Right lobe of liver (tissue), 4 donors: ENCODE data around the gene EIF4H.

ENCODE experiments used
- CTCF ChIP-seq, 4 donors: fragments of 200-600 bp in 3 of 4; fragments of 450-650 bp in 1 of 4; IDR thresholded peaks; one replicate each; pipeline versions ENCODE4 v1.5.1 to v1.8.0; 2016 to 2022; ENCODE audit warnings: antibody characterized with exemption in 4 of 4, mild to moderate bottlenecking in 2 of 4
- POLR2A ChIP-seq: fragments of 450-650 bp; IDR thresholded peaks from one replicate; pipeline ENCODE4 v1.6.1; 2017; ENCODE audit warnings: antibody characterized with exemption, mild to moderate bottlenecking
- donor health status: DM: no; HTN: no; CAD: no.
- donor health status: DM: no; HTN: no; CAD: no.
- donor health status: DM: no; HTN: yes; CAD: no.

- TF ChIP-seq CTCF (IDR thresholded peaks at IDR 0.05): no peak
- no peak for TF ChIP-seq POLR2A
Observed at GRCh38 chr7:74181821-74182220, 7.7 kb downstream of the EIF4H start.
